Right lobe of liver (tissue), 4 donors: ENCODE results near the gene ZCCHC14.

ENCODE experiments used
- CTCF ChIP-seq, 4 donors: fragments of 200-600 bp in 3 of 4; fragments of 450-650 bp in 1 of 4; IDR thresholded peaks; one replicate each; pipeline versions ENCODE4 v1.5.1 to v1.8.0; 2016 to 2022; ENCODE audit warnings: antibody characterized with exemption in 4 of 4, mild to moderate bottlenecking in 2 of 4
- POLR2A ChIP-seq: fragments of 450-650 bp; IDR thresholded peaks from one replicate; pipeline ENCODE4 v1.6.1; 2017; ENCODE audit warnings: antibody characterized with exemption, mild to moderate bottlenecking
- donor health status: DM: no; HTN: no; CAD: no.
- donor health status: DM: no; HTN: no; CAD: no.
- donor health status: DM: no; HTN: yes; CAD: no.

GRCh38 chr16:87367529-87367928 lies 125.3 kb downstream of the ZCCHC14 start:
- TF ChIP-seq CTCF (IDR thresholded peaks at IDR 0.05) (no peak), POLR2A (no peak)
